ENCODE measurements around the gene AP1M1.

Gene AP1M1

DNA sequence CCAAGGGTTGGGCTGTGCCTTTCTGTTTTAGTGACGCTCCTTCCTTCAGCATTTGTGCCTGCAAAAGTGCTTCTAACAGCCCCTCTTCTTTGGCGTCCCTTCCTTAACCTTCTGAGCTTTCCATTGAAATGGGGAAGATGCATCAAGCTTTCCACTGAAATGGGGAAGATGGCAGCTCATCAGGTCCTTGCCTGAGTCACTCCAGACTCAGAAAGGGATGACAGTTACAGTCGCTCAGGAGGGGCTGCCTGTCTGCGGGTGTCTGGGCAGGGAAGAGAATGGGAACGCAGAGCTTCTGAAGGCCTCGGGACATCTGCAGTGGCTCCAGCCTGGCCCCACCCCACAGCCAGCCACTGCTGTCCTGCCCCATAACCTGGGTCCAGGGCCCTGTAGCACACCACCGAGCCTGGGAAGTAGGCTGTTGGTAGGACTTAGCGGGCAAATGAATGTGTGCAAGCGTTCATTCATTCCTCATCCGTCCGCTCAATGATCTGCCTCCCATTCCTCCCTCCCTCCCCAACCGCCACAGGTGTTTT, 9.8 kb downstream of the AP1M1 start:
- H3K27ac ChIP-seq: no peak overlapping the region
- TF ChIP-seq, protein P1, sequence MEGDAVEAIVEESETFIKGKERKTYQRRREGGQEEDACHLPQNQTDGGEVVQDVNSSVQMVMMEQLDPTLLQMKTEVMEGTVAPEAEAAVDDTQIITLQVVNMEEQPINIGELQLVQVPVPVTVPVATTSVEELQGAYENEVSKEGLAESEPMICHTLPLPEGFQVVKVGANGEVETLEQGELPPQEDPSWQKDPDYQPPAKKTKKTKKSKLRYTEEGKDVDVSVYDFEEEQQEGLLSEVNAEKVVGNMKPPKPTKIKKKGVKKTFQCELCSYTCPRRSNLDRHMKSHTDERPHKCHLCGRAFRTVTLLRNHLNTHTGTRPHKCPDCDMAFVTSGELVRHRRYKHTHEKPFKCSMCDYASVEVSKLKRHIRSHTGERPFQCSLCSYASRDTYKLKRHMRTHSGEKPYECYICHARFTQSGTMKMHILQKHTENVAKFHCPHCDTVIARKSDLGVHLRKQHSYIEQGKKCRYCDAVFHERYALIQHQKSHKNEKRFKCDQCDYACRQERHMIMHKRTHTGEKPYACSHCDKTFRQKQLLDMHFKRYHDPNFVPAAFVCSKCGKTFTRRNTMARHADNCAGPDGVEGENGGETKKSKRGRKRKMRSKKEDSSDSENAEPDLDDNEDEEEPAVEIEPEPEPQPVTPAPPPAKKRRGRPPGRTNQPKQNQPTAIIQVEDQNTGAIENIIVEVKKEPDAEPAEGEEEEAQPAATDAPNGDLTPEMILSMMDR (IDR thresholded peaks at IDR 0.05; ENCODE audit: low read depth, low read length, missing control alignments): no peak
- no peak overlapping the region for H3K4me3 ChIP-seq (ENCODE audit: low read depth, low read length)
- peaks cover 82% of the 10 kb centered on the region for H3K36me3 ChIP-seq (replicated peaks)
- H3K27me3 ChIP-seq (replicated peaks): no peaks in the 10 kb centered on the region
- no peak for DNase-seq
- in situ Hi-C loops (cut with HindIII; ENCODE audit: low pct_ligation_motif_present, low sequenced_read_pairs): no loop called here

DNA sequence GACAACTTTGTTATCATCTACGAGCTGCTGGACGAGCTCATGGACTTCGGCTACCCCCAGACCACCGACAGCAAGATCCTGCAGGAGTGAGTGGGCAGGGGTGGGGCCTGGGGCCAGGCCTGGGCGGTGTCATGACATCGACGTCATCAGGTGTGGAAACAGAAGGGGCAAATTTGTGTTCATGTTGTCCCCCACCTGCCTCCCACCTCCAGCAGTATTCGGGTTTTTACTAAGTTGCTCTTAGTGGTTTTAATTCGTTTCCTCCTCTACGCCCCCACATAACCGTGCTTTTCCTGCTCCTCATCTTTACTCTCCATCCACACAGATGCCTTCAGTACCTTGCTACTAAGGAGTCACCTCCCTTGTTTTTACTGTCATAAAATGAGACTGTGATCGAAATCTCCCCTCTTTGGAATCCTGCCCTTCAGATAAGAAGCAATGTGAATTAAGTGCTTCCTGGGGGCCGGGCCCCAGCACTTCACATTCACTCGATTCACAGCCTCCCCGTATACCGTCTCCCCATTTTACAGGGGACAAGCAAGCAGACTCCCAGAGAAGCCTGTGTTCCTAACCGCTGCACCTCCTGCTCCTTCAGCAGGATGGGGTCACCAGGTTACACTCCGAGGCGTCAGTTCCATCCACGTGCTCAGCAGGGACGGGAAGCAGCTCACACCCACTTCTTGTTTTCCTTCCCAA, 10.5 kb downstream of the AP1M1 start:
- in situ Hi-C loops (cut with HindIII; ENCODE audit: low pct_ligation_motif_present, low sequenced_read_pairs): no loop called here
- peaks cover 77% of the 10 kb centered on the region for H3K36me3 ChIP-seq (replicated peaks)

DNA sequence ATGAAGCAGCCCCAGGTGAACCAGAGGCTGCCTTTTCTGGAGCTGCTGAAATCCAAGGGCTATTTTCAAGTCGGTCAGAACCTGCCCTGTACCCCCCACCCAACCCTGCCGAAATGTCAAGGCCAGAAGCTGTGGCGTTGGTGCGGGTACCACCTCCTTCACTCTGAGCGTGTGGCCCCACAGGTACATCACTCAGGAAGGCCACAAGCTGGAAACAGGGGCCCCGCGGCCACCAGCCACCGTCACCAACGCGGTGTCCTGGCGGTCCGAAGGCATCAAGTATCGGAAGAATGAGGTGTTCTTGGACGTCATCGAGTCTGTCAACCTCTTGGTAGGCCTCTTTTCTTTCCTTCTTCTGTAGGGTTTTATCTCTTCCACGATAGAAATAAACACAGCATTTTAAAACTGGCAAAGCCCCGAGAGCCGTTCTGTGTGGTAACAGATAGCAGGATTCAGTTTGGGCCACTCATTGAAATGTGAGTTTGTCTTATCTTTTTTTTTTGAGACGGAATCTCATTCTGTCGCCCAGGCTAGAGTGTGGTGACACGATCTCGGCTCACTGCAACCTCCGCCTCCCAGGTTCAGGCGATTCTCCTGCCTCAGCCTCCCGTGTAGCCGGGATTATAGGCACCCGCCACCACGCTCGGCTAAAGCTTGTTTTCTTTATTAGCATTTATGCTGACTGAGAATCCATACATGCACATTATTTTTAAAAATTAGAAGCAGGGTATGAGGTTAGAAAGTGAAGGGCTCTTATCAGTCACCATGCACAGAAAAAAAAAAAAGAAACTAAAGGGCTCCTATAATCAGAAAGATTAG, 11.3 kb downstream of the AP1M1 start:
- in situ Hi-C loops (cut with HindIII; ENCODE audit: low pct_ligation_motif_present, low sequenced_read_pairs): no loop called here
- H3K4me3 ChIP-seq (ENCODE audit: low read depth, low read length): no peak overlapping the region
- H3K36me3 ChIP-seq (replicated peaks): peaks cover 70% of the 10 kb centered on the region

More for the DNA sequence above, 10.5 kb downstream of the AP1M1 start:
- Histone ChIP-seq H3K4me3 (ENCODE audit: low read depth, low read length) (no peak overlapping the region), H3K27me3 (replicated peaks) (no peaks in the 10 kb centered on the region), H3K27ac (no peak overlapping the region)
- no peak for DNase-seq
- TF ChIP-seq, protein P1 (IDR thresholded peaks at IDR 0.05; ENCODE audit: low read depth, low read length, missing control alignments): no peak

DNA sequence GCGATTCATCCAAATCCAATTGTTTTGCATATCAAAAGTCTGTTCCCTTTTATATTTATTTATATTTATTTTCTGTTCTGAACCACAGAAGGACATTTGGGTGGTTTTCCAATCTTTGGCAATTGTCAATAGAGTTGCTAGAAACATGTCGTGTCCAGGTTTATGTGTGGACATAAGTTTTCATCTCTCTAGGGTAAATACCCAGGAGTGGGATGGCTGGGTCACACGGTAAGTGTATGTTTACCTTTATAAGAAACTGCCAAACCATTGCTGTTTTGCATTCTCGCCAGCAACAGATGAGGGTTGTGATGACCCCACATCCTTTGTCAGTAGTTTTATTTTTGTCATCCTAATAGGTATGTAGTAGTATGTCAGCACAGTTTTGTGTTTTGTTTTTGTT, 12.5 kb downstream of the AP1M1 start:
- in situ Hi-C loops (cut with HindIII; ENCODE audit: low pct_ligation_motif_present, low sequenced_read_pairs): no loop called here
- TF ChIP-seq, protein P1 (IDR thresholded peaks at IDR 0.05; ENCODE audit: low read depth, low read length, missing control alignments): no peak
- DNase-seq: no peak
- no peaks in the 10 kb centered on the region for H3K27me3 ChIP-seq (replicated peaks)
- H3K27ac ChIP-seq: no peak overlapping the region
- H3K36me3 ChIP-seq (replicated peaks): peaks cover 67% of the 10 kb centered on the region
- H3K4me3 ChIP-seq (ENCODE audit: low read depth, low read length): no peak overlapping the region

More for the DNA sequence above, 11.3 kb downstream of the AP1M1 start:
- H3K27ac ChIP-seq: no peak overlapping the region
- no peaks in the 10 kb centered on the region for H3K27me3 ChIP-seq (replicated peaks)
- TF ChIP-seq, protein P1 (IDR thresholded peaks at IDR 0.05; ENCODE audit: low read depth, low read length, missing control alignments): no peak
- no peak for DNase-seq

DNA sequence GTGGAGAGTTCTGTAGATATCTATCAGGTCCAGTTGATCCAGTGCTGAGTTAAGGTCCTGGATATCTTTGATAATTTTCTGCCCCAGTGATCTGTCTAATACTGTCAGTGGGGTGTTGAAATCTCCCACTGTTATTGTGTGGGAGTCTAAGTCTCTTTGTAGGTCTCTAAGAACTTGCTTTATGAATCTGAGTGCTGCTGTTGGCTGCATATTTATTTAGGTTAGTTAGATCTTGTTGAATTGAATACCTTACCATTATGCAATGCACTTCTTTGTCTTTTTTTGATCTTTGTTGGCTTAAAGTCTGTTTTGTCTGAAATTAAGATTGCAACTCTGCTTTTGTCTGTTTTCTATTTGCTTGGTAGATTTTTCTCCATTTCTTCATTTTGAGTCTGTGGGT, 15.4 kb downstream of the AP1M1 start:
- TF ChIP-seq, protein P1 (IDR thresholded peaks at IDR 0.05; ENCODE audit: low read depth, low read length, missing control alignments): no peak
- no peaks in the 10 kb centered on the region for H3K27me3 ChIP-seq (replicated peaks)
- no peak overlapping the region for H3K4me3 ChIP-seq (ENCODE audit: low read depth, low read length)
- DNase-seq: no peak
- H3K27ac ChIP-seq: no peak overlapping the region
- peaks cover 53% of the 10 kb centered on the region for H3K36me3 ChIP-seq (replicated peaks)
- in situ Hi-C loops (cut with HindIII; ENCODE audit: low pct_ligation_motif_present, low sequenced_read_pairs): no loop called here
